PC-9 (cell line): ENCODE data around the gene ETHE1.

Experiments used
- CTCF ChIP-seq: fragments of 200-600 bp; sonication (generic); conservative IDR thresholded peaks from 2 replicates; pipeline ENCODE4 v1.6.1; 2017; ENCODE audit warnings: mixed run types, antibody characterized with exemption, mild to moderate bottlenecking, moderate library complexity
- EZH2 ChIP-seq: fragments of 200-600 bp; sonication (generic); IDR thresholded peaks from 2 replicates; pipeline ENCODE4 v1.8.0; 2017; ENCODE audit warnings: antibody characterized with exemption, low read depth

DNA sequence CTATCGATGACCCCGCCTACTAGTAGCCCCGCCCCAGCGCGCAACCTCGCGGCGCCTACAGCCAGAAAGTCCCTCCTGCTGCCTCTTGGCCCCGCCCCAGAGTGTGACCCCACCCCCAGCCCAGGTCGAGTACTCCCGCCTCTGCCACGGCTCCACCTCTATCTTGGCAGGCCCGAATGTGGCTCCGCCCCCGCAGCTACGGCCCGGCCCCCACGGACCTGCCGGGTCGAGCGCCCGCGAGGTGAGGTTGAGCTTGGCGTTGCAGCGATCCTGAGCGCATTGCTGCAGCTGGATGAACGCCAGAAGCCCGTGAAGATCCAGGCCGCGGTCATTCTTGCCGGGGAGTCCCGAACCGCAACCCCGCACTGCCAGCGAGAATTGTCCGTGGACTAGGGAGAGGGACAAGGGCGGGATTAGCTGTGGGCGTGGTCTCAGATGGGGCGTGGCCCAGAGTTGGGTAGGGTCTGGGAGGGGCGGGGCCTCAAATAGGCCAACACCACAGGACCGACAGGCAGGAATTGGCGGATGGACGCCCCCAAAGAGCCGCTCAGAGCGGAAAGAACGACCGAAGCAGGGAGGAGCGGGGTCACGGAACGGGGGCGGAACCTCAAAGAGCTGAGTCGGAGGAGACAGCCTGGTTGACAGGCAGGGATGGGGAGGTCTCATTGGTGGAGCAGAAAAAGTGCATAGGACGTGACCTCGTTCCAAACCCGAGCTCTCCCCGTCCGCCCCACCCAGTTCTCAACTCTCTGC is 63.4 kb downstream of the ETHE1 start:
- TF ChIP-seq CTCF (no peak), EZH2 (no peak)
